OCI-LY1 (cell line): ENCODE results near the gene ANKRD52.

ENCODE experiments used
- H2AFZ ChIP-seq: fragments of 200-600 bp; sonication (generic), shearing (Covaris generic); 2 replicates; pipeline ENCODE4 v1.6.0; 2014; ENCODE audit warnings: antibody characterized with exemption, mild to moderate bottlenecking, low read length
- H3F3A ChIP-seq: fragments of 200-600 bp; sonication (generic), shearing (Covaris generic); 2 replicates; pipeline ENCODE4 v1.6.0; 2014; ENCODE audit warnings: mild to moderate bottlenecking, antibody characterized with exemption, low read length, moderate library complexity; ENCODE audit not compliant: insufficient read depth
- H3K27ac ChIP-seq: fragments of 200-600 bp; sonication (generic); 2 replicates; pipeline ENCODE4 v1.5.1; 2014; ENCODE audit warnings: low read length, mixed run types, mild to moderate bottlenecking, low read depth; ENCODE audit not compliant: poor library complexity, severe bottlenecking
- H3K27me3 ChIP-seq: fragments of 200-600 bp; sonication (generic); 2 replicates; pipeline ENCODE4 v1.6.0; 2014; ENCODE audit warnings: antibody characterized with exemption, mild to moderate bottlenecking, low read length, moderate library complexity; ENCODE audit not compliant: insufficient read depth
- H3K36me3 ChIP-seq: fragments of 200-600 bp; sonication (generic); 2 replicates; pipeline ENCODE4 v1.6.1; 2014; ENCODE audit warnings: mild to moderate bottlenecking, antibody characterized with exemption, low read length, moderate library complexity, mixed read lengths; ENCODE audit not compliant: insufficient read depth
- H3K4me1 ChIP-seq: fragments of 200-600 bp; sonication (generic); 2 replicates; pipeline ENCODE4 v1.5.1; 2014; ENCODE audit warnings: mild to moderate bottlenecking, low read length, moderate library complexity; ENCODE audit not compliant: insufficient read depth, severe bottlenecking
- H3K4me2 ChIP-seq: fragments of 200-600 bp; sonication (generic), shearing (Covaris generic); 2 replicates; pipeline ENCODE4 v1.6.1; 2014; ENCODE audit warnings: low read length
- H3K4me3 ChIP-seq: fragments of 200-600 bp; sonication (generic); 2 replicates; pipeline ENCODE4 v1.5.1; 2014; ENCODE audit warnings: low read length, low read depth, mild to moderate bottlenecking, mixed read lengths; ENCODE audit not compliant: poor library complexity, severe bottlenecking
- H3K79me2 ChIP-seq: fragments of 200-600 bp; shearing (Covaris generic); 2 replicates; pipeline ENCODE4 v1.6.1; 2016; ENCODE audit warnings: mixed run types, low read length, mixed read lengths; ENCODE audit not compliant: insufficient read depth
- H3K9ac ChIP-seq: fragments of 200-600 bp; sonication (generic), shearing (Covaris generic); 2 replicates; pipeline ENCODE4 v1.6.1; 2014; ENCODE audit warnings: mild to moderate bottlenecking, low read length, mixed read lengths
- H3K9me2 ChIP-seq: fragments of 200-600 bp; sonication (generic), shearing (Covaris generic); 2 replicates; pipeline ENCODE4 v1.6.1; 2014; ENCODE audit warnings: low read depth, mild to moderate bottlenecking, low read length, mixed read lengths
- H3K9me3 ChIP-seq: fragments of 200-600 bp; shearing (Covaris generic); 2 replicates; pipeline ENCODE4 v1.6.1; 2014; ENCODE audit warnings: low read length, mixed read lengths
- H4K20me1 ChIP-seq: fragments of 200-600 bp; sonication (generic), shearing (Covaris generic); 2 replicates; pipeline ENCODE4 v1.6.0; 2016; ENCODE audit warnings: mild to moderate bottlenecking, low read length; ENCODE audit not compliant: insufficient read depth
- EZH2 ChIP-seq: fragments of 200-600 bp; sonication (generic), shearing (Covaris generic); IDR thresholded peaks from 2 replicates; pipeline ENCODE4 v1.8.0; 2017; ENCODE audit warnings: borderline replicate concordance, mixed run types, mild to moderate bottlenecking, antibody characterized with exemption, low read length, moderate library complexity, mixed read lengths
- TF ChIP-seq, protein P1 (sequence below): fragments of 200-600 bp; sonication (generic), shearing (Covaris generic); IDR thresholded peaks from 2 replicates; pipeline ENCODE4 v1.5.1; 2017; ENCODE audit warnings: mild to moderate bottlenecking, antibody characterized with exemption, low read length, moderate library complexity, mixed read lengths

Gene ANKRD52

GRCh38 chr12:56222531-56222895 lies 35.7 kb downstream of the ANKRD52 start:
- H3K4me3 ChIP-seq = peak overlapping the region; percentile 84
- H3F3A ChIP-seq = no peaks in the 10 kb centered on the region
- peaks cover 42% of the 10 kb centered on the region for H3K4me1 ChIP-seq
- 0 out of 2 replicates have a peak, but pooled peaks cover 5% of the 10 kb centered on the region for H3K79me2 ChIP-seq
- peak overlapping the region; percentile 84 for H3K27ac ChIP-seq
- no peaks in the 10 kb centered on the region for H4K20me1 ChIP-seq
- no peaks in the 10 kb centered on the region for H3K9me2 ChIP-seq
- no peak overlapping the region for H2AFZ ChIP-seq
- no peaks in the 10 kb centered on the region for H3K27me3 ChIP-seq
- TF ChIP-seq, protein P1, sequence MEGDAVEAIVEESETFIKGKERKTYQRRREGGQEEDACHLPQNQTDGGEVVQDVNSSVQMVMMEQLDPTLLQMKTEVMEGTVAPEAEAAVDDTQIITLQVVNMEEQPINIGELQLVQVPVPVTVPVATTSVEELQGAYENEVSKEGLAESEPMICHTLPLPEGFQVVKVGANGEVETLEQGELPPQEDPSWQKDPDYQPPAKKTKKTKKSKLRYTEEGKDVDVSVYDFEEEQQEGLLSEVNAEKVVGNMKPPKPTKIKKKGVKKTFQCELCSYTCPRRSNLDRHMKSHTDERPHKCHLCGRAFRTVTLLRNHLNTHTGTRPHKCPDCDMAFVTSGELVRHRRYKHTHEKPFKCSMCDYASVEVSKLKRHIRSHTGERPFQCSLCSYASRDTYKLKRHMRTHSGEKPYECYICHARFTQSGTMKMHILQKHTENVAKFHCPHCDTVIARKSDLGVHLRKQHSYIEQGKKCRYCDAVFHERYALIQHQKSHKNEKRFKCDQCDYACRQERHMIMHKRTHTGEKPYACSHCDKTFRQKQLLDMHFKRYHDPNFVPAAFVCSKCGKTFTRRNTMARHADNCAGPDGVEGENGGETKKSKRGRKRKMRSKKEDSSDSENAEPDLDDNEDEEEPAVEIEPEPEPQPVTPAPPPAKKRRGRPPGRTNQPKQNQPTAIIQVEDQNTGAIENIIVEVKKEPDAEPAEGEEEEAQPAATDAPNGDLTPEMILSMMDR = no peak
- no peak for TF ChIP-seq EZH2
- peak overlapping the region; percentile 95 for H3K4me2 ChIP-seq
- no peaks in the 10 kb centered on the region for H3K9me3 ChIP-seq
- H3K9ac ChIP-seq = peak overlapping the region; percentile 75
- peaks cover 4% of the 10 kb centered on the region; the same call in 1 of the 2 replicates for H3K36me3 ChIP-seq

DNA sequence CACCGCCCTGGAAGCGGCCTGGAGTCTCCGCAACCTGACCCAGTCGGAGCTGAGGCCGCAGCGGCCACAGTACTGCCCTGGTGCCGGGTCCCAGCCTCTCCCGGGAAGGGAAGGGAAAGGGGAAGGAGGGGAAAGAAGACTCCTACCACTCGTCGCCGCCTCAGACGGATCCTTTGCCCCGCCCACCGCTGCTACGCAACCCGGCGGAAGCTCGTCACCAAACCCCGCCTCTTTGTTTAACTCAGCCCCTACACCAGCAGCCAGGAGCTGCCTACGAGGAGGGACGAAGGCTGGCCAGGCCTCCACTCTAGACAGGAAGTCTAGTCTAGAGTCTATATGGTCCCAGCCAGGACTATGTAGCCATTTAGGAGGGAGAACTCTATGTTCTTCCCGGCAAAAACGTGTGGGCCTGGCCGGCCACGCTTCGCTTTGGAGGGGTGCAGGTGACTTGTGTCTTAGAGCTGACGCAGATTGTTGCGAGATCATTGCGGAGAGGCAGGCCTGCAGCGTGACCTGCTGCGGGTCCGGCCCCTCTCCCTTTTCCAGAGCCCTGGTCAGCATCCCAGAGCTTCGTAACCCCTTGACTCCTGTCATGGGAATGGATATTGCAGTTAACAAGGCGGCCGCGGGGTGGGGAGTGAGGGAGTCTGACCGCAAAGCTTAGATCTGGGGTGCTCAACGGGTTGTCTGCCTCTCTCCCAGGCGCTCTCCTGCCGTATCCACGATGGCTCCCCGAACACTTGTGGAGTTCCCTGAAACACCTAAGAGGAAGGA lies 36.2 kb downstream of the ANKRD52 start, which contains the start of gene RNF41:
RNF41 (minus strand) TSS at position 166 of the 774 bp plus-strand sequence. CDS start 7,875 bp downstream, outside the sequence.
- Histone ChIP-seq H3K9ac (peak within 1 kb of the TSS; percentile 75), H3K79me2 (0 out of 2 replicates have a peak, but pooled peaks cover 5% of the 10 kb centered on the region), H3K4me2 (peak within 1 kb of the TSS; percentile 95), H3K9me2 (no peaks in the 10 kb centered on the region), H3K27me3 (no peaks in the 10 kb centered on the region), H4K20me1 (no peaks in the 10 kb centered on the region), H3F3A (no peaks in the 10 kb centered on the region), H3K27ac (peak within 1 kb of the TSS; percentile 84), H3K4me3 (peak within 1 kb of the TSS; percentile 84), H3K4me1 (peaks cover 42% of the 10 kb centered on the region), H2AFZ (no peak within 1 kb of the TSS), H3K36me3 (peaks cover 6% of the 10 kb centered on the region; the same call in 1 of the 2 replicates), H3K9me3 (no peaks in the 10 kb centered on the region)
- TF ChIP-seq, protein P1 = no peak
- TF ChIP-seq EZH2 = no peak

- TF ChIP-seq, protein P1 = no peak
- no peak for TF ChIP-seq EZH2
- Histone ChIP-seq H3K79me2 (0 out of 2 replicates have a peak, but pooled peaks cover 5% of the 10 kb centered on the region), H4K20me1 (no peaks in the 10 kb centered on the region), H3F3A (no peaks in the 10 kb centered on the region), H3K27me3 (no peaks in the 10 kb centered on the region), H3K9me3 (no peaks in the 10 kb centered on the region), H3K9me2 (no peaks in the 10 kb centered on the region), H3K4me3 (peak overlapping the region; percentile 84), H3K27ac (peak overlapping the region; percentile 84), H3K36me3 (peaks cover 13% of the 10 kb centered on the region), H3K4me1 (peaks cover 42% of the 10 kb centered on the region), H3K4me2 (peak overlapping the region; percentile 95), H3K9ac (peak overlapping the region; percentile 75), H2AFZ (no peak overlapping the region)
Measured at GRCh38 chr12:56221232-56221756, 36.9 kb downstream of the ANKRD52 start.
